OCI-LY3 (cell line): Measurements from ENCODE around the gene CCDC28A.
"Not testable (repeated sequence)": the region's sequence is repeated elsewhere in the genome, so short reads cannot be mapped to it uniquely, and the experiment has no call there.

Source experiments
- H2AFZ ChIP-seq: fragments of 200-600, 300-600 bp; shearing (Covaris generic); 2 replicates; pipeline ENCODE4 v1.6.0; 2014; ENCODE audit warnings: antibody characterized with exemption, low read depth, low read length
- H3K27ac ChIP-seq: fragments of 200-600, 300-600 bp; sonication (generic); 2 replicates; pipeline ENCODE4 v1.5.1; 2014; ENCODE audit warnings: mild to moderate bottlenecking, low read length, moderate library complexity, mixed read lengths
- H3K27me3 ChIP-seq: fragments of 200-600, 300-600 bp; sonication (generic); 2 replicates; pipeline ENCODE4 v1.6.1; 2014; ENCODE audit warnings: low read depth, low read length, mixed read lengths
- H3K36me3 ChIP-seq: fragments of 200-600, 300-600 bp; sonication (generic); replicated peaks from 2 replicates; pipeline ENCODE3; 2014; ENCODE audit warnings: low read depth, low read length, mixed read lengths
- H3K4me1 ChIP-seq: fragments of 300-600, 200-600 bp; sonication (generic); 2 replicates; pipeline ENCODE4 v1.6.1; 2014; ENCODE audit warnings: low read length, mixed read lengths
- H3K4me2 ChIP-seq: fragments of 200-600, 300-600 bp; sonication (generic); 2 replicates; pipeline ENCODE4 v1.6.1; 2014; ENCODE audit warnings: low read length, mixed read lengths
- H3K4me3 ChIP-seq: fragments of 300-600, 200-600 bp; sonication (generic); 2 replicates; pipeline ENCODE4 v1.5.1; 2014; ENCODE audit warnings: antibody characterized with exemption, mild to moderate bottlenecking, low read length, moderate library complexity
- H3K79me2 ChIP-seq: fragments of 300-600, 200-600 bp; shearing (Covaris generic); 2 replicates; pipeline ENCODE4 v1.6.1; 2014; ENCODE audit warnings: mild to moderate bottlenecking, low read length, mixed read lengths
- H3K9ac ChIP-seq: fragments of 300-600, 200-600 bp; shearing (Covaris generic); 2 replicates; pipeline ENCODE4 v1.6.0; 2014; ENCODE audit warnings: mild to moderate bottlenecking, low read length, moderate library complexity
- H3K9me3 ChIP-seq: fragments of 200-600, 300-600 bp; shearing (Covaris generic); 2 replicates; pipeline ENCODE4 v1.6.1; 2014; ENCODE audit warnings: low read length, mixed read lengths; ENCODE audit not compliant: insufficient read depth
- H4K20me1 ChIP-seq: fragments of 200-600, 300-600 bp; sonication (generic); 2 replicates; pipeline ENCODE4 v1.6.1; 2016; ENCODE audit warnings: low read length, mixed read lengths; ENCODE audit not compliant: insufficient read depth
- EZH2phosphoT487 ChIP-seq: fragments of 200-600 bp; shearing (Covaris generic); IDR thresholded peaks from 2 replicates; pipeline ENCODE4 v1.6.1; 2018; ENCODE audit warnings: antibody characterized with exemption, mixed run types, low read depth
- TF ChIP-seq, protein P1 (sequence below): fragments of 200-600, 300-600 bp; sonication (generic); IDR thresholded peaks from 2 replicates; pipeline ENCODE4 v1.5.1; 2014; ENCODE audit warnings: antibody characterized with exemption, low read length, low read depth

CCDC28A gene

DNA sequence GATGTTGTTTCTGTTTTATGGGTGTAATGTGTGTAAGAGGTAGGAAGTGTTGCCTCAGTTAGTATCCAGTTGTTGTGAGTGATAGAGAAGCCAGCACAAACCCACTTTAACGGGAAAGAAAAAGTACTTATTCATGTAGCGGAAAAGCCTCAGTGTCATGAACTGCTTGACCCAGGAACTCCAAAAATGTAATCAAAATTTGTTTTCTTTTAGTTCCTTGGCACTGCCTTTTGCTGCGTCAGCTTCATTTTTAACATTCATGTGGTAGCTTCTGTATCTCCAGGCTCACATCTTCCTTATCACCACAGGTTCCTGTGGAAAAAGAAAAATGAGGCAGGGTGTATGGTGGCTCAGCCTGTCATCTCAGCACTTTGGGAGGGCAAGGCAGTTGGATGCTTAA, 46.4 kb upstream of the CCDC28A start:
- no peak overlapping the region for H3K9ac ChIP-seq
- H3K4me2 ChIP-seq, result no peak overlapping the region
- no peaks in the 10 kb centered on the region for H3K36me3 ChIP-seq
- H3K4me3 ChIP-seq, result no peak overlapping the region
- no peak overlapping the region for H3K27ac ChIP-seq
- no peaks in the 10 kb centered on the region for H3K9me3 ChIP-seq
- H3K79me2 ChIP-seq, result no peaks in the 10 kb centered on the region
- H3K27me3 ChIP-seq, result no peaks in the 10 kb centered on the region
- H2AFZ ChIP-seq, result no peak overlapping the region
- no peaks in the 10 kb centered on the region for H4K20me1 ChIP-seq
- peaks cover 11% of the 10 kb centered on the region for H3K4me1 ChIP-seq
- no peak for TF ChIP-seq EZH2phosphoT487
- TF ChIP-seq, protein P1, sequence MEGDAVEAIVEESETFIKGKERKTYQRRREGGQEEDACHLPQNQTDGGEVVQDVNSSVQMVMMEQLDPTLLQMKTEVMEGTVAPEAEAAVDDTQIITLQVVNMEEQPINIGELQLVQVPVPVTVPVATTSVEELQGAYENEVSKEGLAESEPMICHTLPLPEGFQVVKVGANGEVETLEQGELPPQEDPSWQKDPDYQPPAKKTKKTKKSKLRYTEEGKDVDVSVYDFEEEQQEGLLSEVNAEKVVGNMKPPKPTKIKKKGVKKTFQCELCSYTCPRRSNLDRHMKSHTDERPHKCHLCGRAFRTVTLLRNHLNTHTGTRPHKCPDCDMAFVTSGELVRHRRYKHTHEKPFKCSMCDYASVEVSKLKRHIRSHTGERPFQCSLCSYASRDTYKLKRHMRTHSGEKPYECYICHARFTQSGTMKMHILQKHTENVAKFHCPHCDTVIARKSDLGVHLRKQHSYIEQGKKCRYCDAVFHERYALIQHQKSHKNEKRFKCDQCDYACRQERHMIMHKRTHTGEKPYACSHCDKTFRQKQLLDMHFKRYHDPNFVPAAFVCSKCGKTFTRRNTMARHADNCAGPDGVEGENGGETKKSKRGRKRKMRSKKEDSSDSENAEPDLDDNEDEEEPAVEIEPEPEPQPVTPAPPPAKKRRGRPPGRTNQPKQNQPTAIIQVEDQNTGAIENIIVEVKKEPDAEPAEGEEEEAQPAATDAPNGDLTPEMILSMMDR, result no peak

DNA sequence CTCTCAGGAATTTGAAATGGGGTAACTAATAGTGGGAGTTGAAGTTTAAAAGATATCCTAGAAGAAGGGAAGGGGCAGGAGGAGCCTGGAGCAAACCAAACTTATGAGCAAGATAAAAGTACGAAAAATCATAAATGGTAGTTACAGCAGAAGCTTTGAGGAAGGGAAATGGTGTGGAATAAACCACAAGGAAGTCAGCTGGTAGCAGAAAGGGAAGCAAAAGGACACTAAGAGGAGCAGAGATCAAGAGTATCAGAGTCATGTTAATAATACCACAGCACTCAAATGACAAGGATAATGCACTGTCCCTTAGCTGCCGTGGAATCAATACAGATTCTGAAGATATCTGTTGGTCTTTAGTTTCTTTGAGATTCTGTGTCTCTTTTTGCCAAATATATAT, 44.9 kb upstream of the CCDC28A start:
- H3K9me3 ChIP-seq, result no peaks in the 10 kb centered on the region
- no peak overlapping the region for H3K4me3 ChIP-seq
- H3K36me3 ChIP-seq, result no peaks in the 10 kb centered on the region
- no peak for TF ChIP-seq EZH2phosphoT487
- TF ChIP-seq, protein P1, result no peak
- no peaks in the 10 kb centered on the region for H3K27me3 ChIP-seq
- no peak overlapping the region for H3K9ac ChIP-seq
- H3K4me2 ChIP-seq, result no peak overlapping the region
- no peak overlapping the region for H2AFZ ChIP-seq
- H3K79me2 ChIP-seq, result no peaks in the 10 kb centered on the region
- H3K4me1 ChIP-seq, result no peaks in the 10 kb centered on the region
- no peak overlapping the region for H3K27ac ChIP-seq
- no peaks in the 10 kb centered on the region for H4K20me1 ChIP-seq

DNA sequence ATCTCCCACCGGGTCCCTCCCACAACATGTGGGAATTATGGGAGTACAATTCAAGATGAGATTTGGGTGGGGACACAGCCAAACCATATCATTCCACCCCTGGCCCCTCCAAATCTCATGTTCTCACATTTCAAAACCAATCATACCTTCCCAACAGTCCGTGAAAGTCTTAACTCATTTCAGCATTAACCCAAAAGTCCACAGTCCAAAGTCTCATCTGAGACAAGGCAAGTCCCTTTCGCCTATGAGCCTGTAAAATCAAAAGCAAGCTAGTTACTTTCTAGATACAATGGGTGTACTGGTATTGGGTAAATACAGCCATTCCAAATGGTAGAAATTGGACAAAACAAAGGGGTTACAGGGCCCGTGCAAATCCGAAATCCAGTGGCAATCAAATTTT, 43.5 kb upstream of the CCDC28A start:
- not testable (repeated sequence) for H3K27ac ChIP-seq, H3K9ac ChIP-seq, H3K4me2 ChIP-seq, H3K36me3 ChIP-seq, H3K27me3 ChIP-seq, H3K9me3 ChIP-seq, H3K79me2 ChIP-seq, H3K4me1 ChIP-seq, H3K4me3 ChIP-seq, H4K20me1 ChIP-seq, H2AFZ ChIP-seq

DNA sequence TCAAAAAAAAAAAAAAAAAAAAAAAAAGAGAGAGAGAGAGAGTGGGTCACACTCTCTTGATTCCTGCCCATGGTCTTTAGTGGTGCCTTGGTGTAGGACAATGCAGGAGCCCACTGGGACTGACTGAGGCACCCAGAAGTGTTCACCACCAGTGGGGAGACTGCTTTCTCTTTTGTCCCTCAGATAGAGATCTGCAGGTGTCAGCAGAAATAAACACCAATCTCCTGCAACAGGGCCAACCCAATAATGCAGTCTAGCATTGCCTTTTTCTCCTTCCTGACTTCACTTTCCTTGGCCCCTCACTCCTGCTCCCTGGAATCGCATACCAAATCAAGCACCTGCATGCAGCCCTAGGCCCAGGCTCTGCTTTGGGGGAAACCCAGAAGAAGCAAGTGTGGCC, 39.0 kb upstream of the CCDC28A start:
- Histone ChIP-seq H3K9ac (no peak overlapping the region), H3K79me2 (no peaks in the 10 kb centered on the region), H3K9me3 (no peaks in the 10 kb centered on the region), H3K4me3 (no peak overlapping the region), H4K20me1 (no peaks in the 10 kb centered on the region), H3K4me2 (no peak overlapping the region), H3K36me3 (no peaks in the 10 kb centered on the region), H3K27me3 (no peaks in the 10 kb centered on the region), H2AFZ (no peak overlapping the region), H3K27ac (no peak overlapping the region), H3K4me1 (no peaks in the 10 kb centered on the region)
- no peak for TF ChIP-seq EZH2phosphoT487
- TF ChIP-seq, protein P1, result no peak

DNA sequence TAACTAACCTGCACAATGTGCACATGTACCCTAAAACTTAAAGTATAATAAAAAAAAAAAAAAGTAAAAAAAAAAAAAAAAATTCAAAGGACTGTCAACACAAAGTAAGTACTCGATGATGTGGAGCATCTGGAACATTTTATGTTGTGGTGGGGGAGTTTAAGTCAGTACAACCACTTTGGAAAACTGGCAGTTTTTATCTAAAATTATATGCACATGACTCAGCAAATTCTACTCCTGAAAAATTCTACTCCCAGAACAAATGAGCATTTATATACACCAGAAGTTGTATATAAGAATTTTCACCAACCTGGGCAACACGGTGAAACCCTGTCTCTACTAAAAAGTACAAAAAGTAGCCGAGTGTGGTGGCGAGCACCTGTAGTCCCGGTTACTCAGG, 36.9 kb upstream of the CCDC28A start:
- Histone ChIP-seq H2AFZ (no peak overlapping the region), H3K9ac (no peak overlapping the region), H3K36me3 (no peaks in the 10 kb centered on the region), H3K4me1 (no peaks in the 10 kb centered on the region), H3K4me3 (no peak overlapping the region), H4K20me1 (no peaks in the 10 kb centered on the region), H3K27me3 (no peaks in the 10 kb centered on the region), H3K9me3 (no peaks in the 10 kb centered on the region), H3K79me2 (no peaks in the 10 kb centered on the region), H3K4me2 (no peak overlapping the region), H3K27ac (no peak overlapping the region)
- TF ChIP-seq, protein P1, result no peak
- no peak for TF ChIP-seq EZH2phosphoT487
